ENCODE results near the gene RASGRP2. TPM values are rescaled to one million over a fixed set of nuclear protein-coding genes. Genes with fewer than 3 reads are reported as not detected.
A peak's percentile ranks its signal among the peaks of the same experiment; 100 is the strongest.

RASGRP2 gene
- 10 to 100 TPM; 34.5 to 84.9 (median 41.1) TPM for total RNA-seq

DNA sequence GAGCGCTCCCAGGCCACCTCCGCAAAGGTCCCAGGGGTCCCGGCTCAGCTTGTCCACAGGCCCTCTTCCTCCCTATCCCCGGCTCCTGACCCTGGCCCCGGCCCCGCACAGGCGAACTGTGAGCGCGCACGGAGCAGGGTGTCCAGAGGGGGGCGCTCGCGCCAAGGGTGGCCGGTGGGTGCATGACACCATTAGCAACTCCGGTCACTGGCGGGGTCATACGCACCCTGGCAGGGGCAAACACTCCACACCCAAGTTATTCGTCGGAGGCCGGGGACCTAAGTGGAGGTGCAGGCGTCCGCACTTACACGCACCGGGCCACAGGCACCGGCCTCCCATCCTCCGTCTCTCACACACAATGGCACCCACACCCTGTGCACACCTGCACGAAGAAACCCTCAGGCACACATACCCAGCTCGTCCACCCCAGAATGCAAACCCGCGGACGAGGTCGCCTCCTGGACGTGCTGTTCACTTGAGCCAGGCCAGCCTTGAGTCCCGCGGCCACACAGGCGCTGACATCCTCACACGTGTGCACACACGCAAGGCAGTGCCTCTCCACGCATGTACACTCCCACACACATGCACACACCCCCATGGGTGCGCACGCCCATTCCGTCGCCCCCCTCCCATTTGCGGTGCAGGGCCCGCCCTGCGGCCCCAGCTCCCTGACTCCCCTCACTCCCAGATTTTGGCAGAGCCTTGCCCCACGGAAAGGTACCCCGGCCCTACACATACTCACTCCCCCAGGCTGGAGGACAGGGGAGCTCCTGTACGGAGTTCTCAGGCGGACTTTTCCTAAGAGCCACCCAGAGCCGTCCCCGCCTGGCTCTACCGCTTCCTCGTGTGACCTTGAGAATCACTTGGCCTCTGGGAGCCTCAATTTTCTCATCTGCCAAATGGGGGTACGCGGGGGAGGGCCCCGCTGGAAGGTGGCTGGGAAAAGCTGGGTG lies at the start of gene RASGRP2:
TSS of gene RASGRP2 (minus strand) at position 552 of the 953 bp plus-strand sequence. CDS start 1,276 bp downstream, outside the sequence.
- peak; percentile 49 for ATAC-seq
- peaks cover 0 to 72% (median 17%) of the 10 kb centered on the region in 3 donors for H3K4me1 ChIP-seq
- peak; percentile 13 to 36 for TF ChIP-seq POLR2A (IDR thresholded peaks at IDR 0.05)
- TF ChIP-seq EP300 (IDR thresholded peaks at IDR 0.05): no peak
- TF ChIP-seq POLR2AphosphoS5 (IDR thresholded peaks at IDR 0.05): peak; percentile 5
- TF ChIP-seq, protein P1, sequence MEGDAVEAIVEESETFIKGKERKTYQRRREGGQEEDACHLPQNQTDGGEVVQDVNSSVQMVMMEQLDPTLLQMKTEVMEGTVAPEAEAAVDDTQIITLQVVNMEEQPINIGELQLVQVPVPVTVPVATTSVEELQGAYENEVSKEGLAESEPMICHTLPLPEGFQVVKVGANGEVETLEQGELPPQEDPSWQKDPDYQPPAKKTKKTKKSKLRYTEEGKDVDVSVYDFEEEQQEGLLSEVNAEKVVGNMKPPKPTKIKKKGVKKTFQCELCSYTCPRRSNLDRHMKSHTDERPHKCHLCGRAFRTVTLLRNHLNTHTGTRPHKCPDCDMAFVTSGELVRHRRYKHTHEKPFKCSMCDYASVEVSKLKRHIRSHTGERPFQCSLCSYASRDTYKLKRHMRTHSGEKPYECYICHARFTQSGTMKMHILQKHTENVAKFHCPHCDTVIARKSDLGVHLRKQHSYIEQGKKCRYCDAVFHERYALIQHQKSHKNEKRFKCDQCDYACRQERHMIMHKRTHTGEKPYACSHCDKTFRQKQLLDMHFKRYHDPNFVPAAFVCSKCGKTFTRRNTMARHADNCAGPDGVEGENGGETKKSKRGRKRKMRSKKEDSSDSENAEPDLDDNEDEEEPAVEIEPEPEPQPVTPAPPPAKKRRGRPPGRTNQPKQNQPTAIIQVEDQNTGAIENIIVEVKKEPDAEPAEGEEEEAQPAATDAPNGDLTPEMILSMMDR (IDR thresholded peaks at IDR 0.05): peak in 3 of 4 experiments; percentile 77 to 89 (median 84)
- peaks cover 0 to 11% of the 10 kb centered on the region in 2 donors for H3K36me3 ChIP-seq
- H3K27ac ChIP-seq: peak within 1 kb of the TSS; percentile 91 to 96 (median 94)
- H3K9me3 ChIP-seq: no peaks in the 10 kb centered on the region
- H3K4me3 ChIP-seq: peak within 1 kb of the TSS; percentile 37 to 73
- WGBS, 2 donors (ENCODE audit: low coverage in 1 of 2): 3% methylated on average over 17 of the region's 57 CpGs; no CpG with 5 or more reads in 1 of the 2 donors
- no peaks in the 10 kb centered on the region for H3K27me3 ChIP-seq

DNA sequence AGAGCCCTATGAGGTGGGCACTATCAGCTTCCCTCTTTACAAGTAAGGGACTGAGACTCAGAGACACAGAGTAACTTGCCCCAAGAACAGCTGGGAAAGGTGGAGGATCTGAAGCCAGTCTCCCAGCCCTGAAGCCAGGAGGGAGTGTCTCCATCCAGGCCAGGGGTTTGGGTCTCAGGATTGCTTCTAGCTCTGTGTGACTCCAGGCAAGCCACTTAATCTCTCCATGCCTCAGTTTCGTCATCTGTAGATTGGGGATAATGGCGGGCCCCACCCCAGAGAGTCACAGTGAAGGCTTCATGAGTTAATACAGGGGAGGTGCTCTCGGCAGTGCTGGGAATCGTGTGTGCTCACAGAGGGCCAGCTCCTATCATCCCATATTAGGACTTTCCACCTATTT lies 48.5 kb upstream of the RASGRP2 start:
- WGBS, 2 donors (ENCODE audit: low coverage in 1 of 2): no CpG with 5 or more reads among the region's 4 CpGs

DNA sequence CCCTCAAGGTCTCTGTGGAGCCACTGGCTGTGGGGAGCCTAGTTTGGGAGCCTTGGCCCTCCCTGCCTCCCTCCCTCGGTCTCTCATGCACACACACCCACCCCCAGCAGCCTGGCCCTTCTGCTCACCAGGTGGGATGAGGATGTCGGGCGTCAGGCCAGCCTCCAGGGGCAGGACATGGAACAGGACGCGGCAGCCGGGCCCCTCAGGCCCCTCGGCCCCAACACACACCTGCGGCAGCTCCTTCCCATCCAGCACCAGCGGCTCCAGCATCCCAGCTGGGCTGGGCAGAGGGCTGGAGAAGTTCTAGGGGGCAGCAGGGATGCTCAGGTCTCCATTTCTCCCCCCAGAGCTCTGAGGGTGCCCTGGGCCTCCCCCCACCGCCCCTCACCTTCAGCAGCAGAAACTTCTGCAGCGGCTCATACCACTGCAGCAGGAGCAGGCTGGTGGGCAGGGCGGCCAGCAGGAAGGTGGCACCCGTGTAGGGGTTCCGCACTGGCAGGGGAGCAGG lies 47.9 kb upstream of the RASGRP2 start:
- Histone ChIP-seq H3K9me3 (no peaks in the 10 kb centered on the region), H3K36me3 (peaks cover 0 to 63% of the 10 kb centered on the region in 2 donors), H3K4me1 (peaks cover 0 to 8% (median 0%) of the 10 kb centered on the region in 3 donors), H3K4me3 (no peak overlapping the region), H3K27me3 (no peaks in the 10 kb centered on the region), H3K27ac (no peak overlapping the region)
- ATAC-seq: no peak
- no CpG with 5 or more reads among the region's 14 CpGs for WGBS, 2 donors (ENCODE audit: low coverage in 1 of 2)
- TF ChIP-seq EP300 (IDR thresholded peaks at IDR 0.05): no peak
- no peak for TF ChIP-seq POLR2A (IDR thresholded peaks at IDR 0.05)
- TF ChIP-seq, protein P1 (IDR thresholded peaks at IDR 0.05): no peak
- no peak for TF ChIP-seq POLR2AphosphoS5 (IDR thresholded peaks at IDR 0.05)

More for the DNA sequence above, 48.5 kb upstream of the RASGRP2 start:
- no peak for ATAC-seq
- Histone ChIP-seq H3K4me3 (no peak overlapping the region), H3K9me3 (no peaks in the 10 kb centered on the region), H3K27me3 (no peaks in the 10 kb centered on the region), H3K27ac (no peak overlapping the region), H3K4me1 (peaks cover 0 to 6% (median 0%) of the 10 kb centered on the region in 3 donors), H3K36me3 (peaks cover 0 to 69% of the 10 kb centered on the region in 2 donors)
- TF ChIP-seq, protein P1 (IDR thresholded peaks at IDR 0.05): no peak
- TF ChIP-seq POLR2AphosphoS5 (IDR thresholded peaks at IDR 0.05): no peak
- no peak for TF ChIP-seq POLR2A (IDR thresholded peaks at IDR 0.05)
- no peak for TF ChIP-seq EP300 (IDR thresholded peaks at IDR 0.05)

DNA sequence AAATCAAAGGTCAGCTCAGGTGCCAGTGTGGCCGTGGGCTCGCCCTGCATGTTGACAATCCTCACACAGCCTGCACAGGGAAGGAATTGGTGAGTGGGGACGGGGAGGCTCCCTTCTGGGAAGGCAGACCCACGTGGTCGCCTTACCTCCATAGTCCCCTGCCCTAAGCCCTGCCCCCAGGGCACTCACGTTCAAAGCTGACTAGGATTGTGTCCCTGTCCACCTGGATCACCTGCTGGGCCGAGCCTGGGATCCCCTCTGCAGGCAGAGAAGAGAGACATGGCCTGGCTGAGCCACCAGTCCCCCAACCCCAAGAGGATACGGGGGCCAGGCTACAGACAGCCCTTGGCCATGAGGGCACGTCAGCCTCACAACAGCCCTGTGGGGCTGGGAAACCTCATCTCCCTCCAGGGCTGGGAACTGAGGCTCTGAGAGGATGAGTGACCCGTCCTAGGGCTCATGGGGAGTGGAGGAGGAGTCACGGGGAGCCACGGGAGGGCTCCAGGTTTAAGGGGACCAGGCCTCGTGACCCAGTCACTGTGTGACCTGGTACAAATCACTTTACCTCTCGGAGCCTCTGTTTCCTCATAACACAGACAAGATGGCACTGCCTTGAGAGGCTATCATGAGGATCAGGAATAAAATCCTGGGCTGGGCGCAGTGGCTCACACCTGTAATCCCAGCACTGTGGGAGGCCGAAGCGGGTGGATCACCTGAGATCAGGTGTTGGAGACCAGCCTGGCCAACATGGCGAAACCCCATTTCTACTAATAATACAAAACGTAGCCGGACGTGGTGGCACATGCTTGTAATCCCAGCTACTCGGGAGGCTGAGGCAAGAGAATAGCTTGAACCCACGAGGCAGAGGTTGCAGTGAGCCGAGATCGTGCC lies 46.5 kb upstream of the RASGRP2 start:
- no peaks in the 10 kb centered on the region for H3K9me3 ChIP-seq
- peaks cover 0 to 50% of the 10 kb centered on the region in 2 donors for H3K36me3 ChIP-seq
- no peak for ATAC-seq
- WGBS, 2 donors (ENCODE audit: low coverage in 1 of 2): 80 to 89% methylated on average over 2 to 16 of the region's 25 CpGs
- H3K4me3 ChIP-seq: no peak overlapping the region
- no peak overlapping the region for H3K27ac ChIP-seq
- H3K27me3 ChIP-seq: no peaks in the 10 kb centered on the region
- TF ChIP-seq, protein P1 (IDR thresholded peaks at IDR 0.05): no peak
- TF ChIP-seq POLR2AphosphoS5 (IDR thresholded peaks at IDR 0.05) (no peak), POLR2A (IDR thresholded peaks at IDR 0.05) (no peak), EP300 (IDR thresholded peaks at IDR 0.05) (no peak)
- H3K4me1 ChIP-seq: peaks cover 0 to 8% (median 0%) of the 10 kb centered on the region in 3 donors
